Kidney capillary endothelial cell (primary cell): ENCODE data around the gene PDE4B.

ENCODE experiments used
- DNase-seq: peaks from one replicate; pipeline ENCODE4 v3.0.0-alpha.2; 2018; ENCODE audit warnings: low spot score

The PDE4B gene

GRCh38 chr1:66360285-66360724 is 567.6 kb downstream of the PDE4B start:
- DNase-seq = no peak

- DNase-seq = no peak
These were observed 572.1 kb downstream of the PDE4B start for GRCh38 chr1:66364578-66365391.

- DNase-seq = no peak
These were observed 572.9 kb downstream of the PDE4B start for GRCh38 chr1:66365635-66366034.

- DNase-seq = no peak
These were observed 573.9 kb downstream of the PDE4B start for GRCh38 chr1:66366634-66367033.

- no peak for DNase-seq
These were observed 574.7 kb downstream of the PDE4B start for GRCh38 chr1:66367369-66367768.

GRCh38 chr1:66368261-66368660 is 575.6 kb downstream of the PDE4B start:
- DNase-seq = no peak

GRCh38 chr1:66370462-66370971 is 577.8 kb downstream of the PDE4B start:
- DNase-seq = no peak

GRCh38 chr1:66371233-66372005 is 578.7 kb downstream of the PDE4B start:
- peak; percentile 82 for DNase-seq

- no peak for DNase-seq
These were observed 579.9 kb downstream of the PDE4B start for GRCh38 chr1:66372522-66373101.

GRCh38 chr1:66373157-66373591 is 580.5 kb downstream of the PDE4B start:
- no peak for DNase-seq

- DNase-seq = no peak
These were observed 581.5 kb downstream of the PDE4B start for GRCh38 chr1:66374148-66374547.

GRCh38 chr1:66374561-66375111 is 581.9 kb downstream of the PDE4B start:
- no peak for DNase-seq

GRCh38 chr1:66375125-66375524 is 582.4 kb downstream of the PDE4B start:
- DNase-seq = no peak

- DNase-seq = no peak
These were observed 587.9 kb downstream of the PDE4B start for GRCh38 chr1:66380452-66381212.

GRCh38 chr1:66381621-66382275 is 589.1 kb downstream of the PDE4B start:
- no peak for DNase-seq

- DNase-seq = no peak
These were observed 590.5 kb downstream of the PDE4B start for GRCh38 chr1:66383168-66383567.

- no peak for DNase-seq
These were observed 590.9 kb downstream of the PDE4B start for GRCh38 chr1:66383611-66384010.

- DNase-seq = peak; percentile 26
These were observed 591.7 kb downstream of the PDE4B start for GRCh38 chr1:66384258-66384921.

- no peak for DNase-seq
These were observed 594.0 kb downstream of the PDE4B start for GRCh38 chr1:66386712-66387111.

GRCh38 chr1:66388913-66389312 is 596.2 kb downstream of the PDE4B start:
- no peak for DNase-seq
